Transverse colon (tissue), 4 donors: Measurements from ENCODE around the gene SASH3. TPM values are rescaled to one million over a fixed set of nuclear protein-coding genes. Genes with fewer than 3 reads are reported as not detected.

Source experiments
- DNase-seq: peaks from one replicate; pipeline ENCODE4 v3.0.0-alpha.2; 2019
- H3K27ac ChIP-seq, 4 donors: fragments of 200-600 bp; sonication (generic); 2 replicates each; pipeline ENCODE4 v1.5.1; 2016 to 2018; ENCODE audit warnings: inconsistent platforms in 4 of 4
- H3K27me3 ChIP-seq: fragments of 200-600 bp; sonication (generic); 2 replicates; pipeline ENCODE4 v1.5.1; 2017; ENCODE audit warnings: inconsistent platforms
- H3K36me3 ChIP-seq, 4 donors: fragments of 200-600 bp; sonication (generic); 2 replicates each; pipeline ENCODE4 v1.5.1; 2017 to 2019; ENCODE audit warnings: inconsistent platforms in 4 of 4
- H3K4me1 ChIP-seq, 4 donors: fragments of 200-600 bp; sonication (generic); 2 replicates each; pipeline ENCODE4 v1.5.1; 2017 to 2020; ENCODE audit warnings: inconsistent platforms in 4 of 4
- H3K4me3 ChIP-seq, 4 donors: fragments of 200-600 bp; sonication (generic); 1 replicate in 1 of 4; 2 replicates in 3 of 4; pipeline versions ENCODE4 v1.5.1 to v1.6.1; 2017 to 2019; ENCODE audit warnings: inconsistent platforms in 4 of 4
- H3K9me3 ChIP-seq, 2 donors: fragments of 200-600 bp; sonication (generic); 2 replicates each; pipeline ENCODE4 v1.5.1; 2017 to 2019; ENCODE audit warnings: inconsistent platforms in 2 of 2
- CTCF ChIP-seq, 5 experiments: fragments of 200-600 bp in 3 of 5; fragments of 450-650 bp in 2 of 5; sonication (generic) in 3 of 5; IDR thresholded peaks; 1 replicate in 2 of 5; 2 replicates in 3 of 5; pipeline ENCODE4 v1.5.1; 2016 to 2017; ENCODE audit warnings: antibody characterized with exemption in 5 of 5, inconsistent platforms in 3 of 5, mild to moderate bottlenecking in 2 of 5, moderate library complexity in 1 of 5
- EP300 ChIP-seq: sonication (generic); formaldehyde crosslinking; IDR thresholded peaks from one replicate; pipeline ENCODE4 v1.6.1; 2017; ENCODE audit warnings: antibody characterized with exemption, low read depth
- POLR2A ChIP-seq: fragments of 450-650 bp; IDR thresholded peaks from one replicate; pipeline ENCODE4 v1.6.1; 2016; ENCODE audit warnings: antibody characterized with exemption, mild to moderate bottlenecking, moderate library complexity
- POLR2AphosphoS5 ChIP-seq, 3 donors: sonication (generic); formaldehyde crosslinking; IDR thresholded peaks; one replicate each; pipeline ENCODE4 v1.6.1; 2016; ENCODE audit warnings: antibody characterized with exemption in 3 of 3
- WGBS, 2 donors: methylation state at CpG; one replicate each; pipeline ENCODE4 v1.1.5; 2018; ENCODE audit warnings: low coverage in 1 of 2; 5-methylcytosine and 5-hydroxymethylcytosine counted together
- in situ Hi-C, 4 donors: fragments of 200-750 bp; cut with MboI; loops; one replicate each; pipeline versions ENCODE4 v1.15.0 to v1.15.1; 2017; ENCODE audit warnings: low sequenced_read_pairs in 3 of 4, low pct_ligation_motif_present in 1 of 4, low pct_unique_long_range_greater_than_20kb in 1 of 4
- intact Hi-C: fragments of 100-400 bp; cut with DNase I; formaldehyde crosslinking; loops from one replicate; pipeline ENCODE4 v1.15.1; 2023; ENCODE audit warnings: low total_unique reads
- total RNA-seq, 4 donors: library from RNA; depleted of rRNA; stranded (reverse); fragments of >200 nt; gene quantifications; one replicate each; pipeline ENCODE4 v1.1.0, GENCODE V29; 2016

The SASH3 gene
- total RNA-seq, 4 donors from 2014 or later: 1.6 to 20.9 (median 11.1) TPM

- no peaks in the 10 kb centered on the region for H3K9me3 ChIP-seq
- intact Hi-C loops (no loop called here), in situ Hi-C loops (no loop called here)
- no peaks in the 10 kb centered on the region for H3K36me3 ChIP-seq
- H3K4me1 ChIP-seq: peaks cover 0 to 12% (median 0%) of the 10 kb centered on the region in 4 donors
- H3K4me3 ChIP-seq: no peak overlapping the region
- H3K27ac ChIP-seq: peak overlapping the region; percentile 64 to 79 (median 74)
- TF ChIP-seq CTCF (IDR thresholded peaks at IDR 0.05): no peak
- TF ChIP-seq POLR2AphosphoS5 (IDR thresholded peaks at IDR 0.05): peak in 1 of 3 donors; percentile 44
- no peak for TF ChIP-seq EP300
- peak; percentile 34 for TF ChIP-seq POLR2A
- no peaks in the 10 kb centered on the region for H3K27me3 ChIP-seq
- peak; percentile 75 for DNase-seq
- 55% methylated on average over 27 of the region's 30 CpGs; no CpG with 5 or more reads in 1 of the 2 donors for whole genome bisulfite sequencing, 2 donors
Observed at GRCh38 chrX:129777218-129778030, 2.3 kb upstream of the SASH3 start.

GRCh38 chrX:129779086-129779672 lies 570 bp upstream of the SASH3 start:
- no peaks in the 10 kb centered on the region for H3K27me3 ChIP-seq
- H3K4me1 ChIP-seq: peaks cover 0 to 2% (median 0%) of the 10 kb centered on the region in 4 donors

DNA sequence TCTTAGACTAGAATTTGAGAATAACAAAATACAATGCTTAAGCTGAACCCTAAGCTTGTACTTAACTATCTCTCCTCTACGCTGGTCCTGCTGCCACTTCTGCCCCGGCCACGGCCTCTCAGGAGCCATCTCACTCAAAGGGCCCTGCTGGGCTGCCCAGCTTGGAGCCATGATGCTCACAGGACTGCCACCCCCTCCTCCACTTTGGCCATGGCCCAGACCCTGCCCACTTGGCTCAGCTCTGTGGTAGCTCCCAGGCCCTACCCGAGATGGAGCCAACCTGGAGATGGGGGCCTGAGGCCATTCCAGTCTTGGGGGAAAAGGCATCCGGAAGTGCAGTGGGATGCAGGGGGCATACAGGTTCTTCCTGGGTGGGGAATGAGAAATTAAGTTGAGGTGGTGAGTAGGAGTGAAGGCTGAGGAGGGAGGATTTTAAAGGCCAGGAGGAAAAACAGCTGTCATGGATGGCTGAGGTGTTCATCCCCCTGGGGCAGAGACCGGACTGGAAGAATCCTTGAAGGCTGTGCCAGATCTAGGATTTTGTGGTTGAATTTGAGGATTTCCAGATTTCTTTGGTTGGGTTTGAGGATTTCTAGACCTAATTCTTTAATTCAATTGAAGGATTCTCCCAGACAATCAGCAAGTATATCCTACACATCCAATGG lies 824 bp downstream of the SASH3 start:
- H3K9me3 ChIP-seq: no peaks in the 10 kb centered on the region
- TF ChIP-seq CTCF (IDR thresholded peaks at IDR 0.05) (no peak), POLR2AphosphoS5 (IDR thresholded peaks at IDR 0.05) (no peak), POLR2A (no peak), EP300 (no peak)
- WGBS, 2 donors: 66% methylated on average over 6 of the region's 6 CpGs; no CpG with 5 or more reads in 1 of the 2 donors
- intact Hi-C loops (no loop called here), in situ Hi-C loops (no loop called here)
- no peaks in the 10 kb centered on the region for H3K36me3 ChIP-seq
- H3K27ac ChIP-seq: peak overlapping the region; percentile 51 to 79 (median 61)
- no peak for DNase-seq
- no peaks in the 10 kb centered on the region for H3K4me1 ChIP-seq
- H3K4me3 ChIP-seq: peak overlapping the region in 2 of 4 donors; percentile 6 to 42
- H3K27me3 ChIP-seq: no peaks in the 10 kb centered on the region

More at GRCh38 chrX:129779086-129779672, 570 bp upstream of the SASH3 start:
- no peak for DNase-seq
- 84 to 93% methylated on average over 3 to 7 of the region's 7 CpGs for WGBS, 2 donors
- peak overlapping the region; percentile 47 to 79 (median 61) for H3K27ac ChIP-seq
- no peak overlapping the region for H3K4me3 ChIP-seq
- H3K36me3 ChIP-seq: no peaks in the 10 kb centered on the region
- intact Hi-C loops: loop anchor here (1.0 kb wide), 1 partner anchor 17 kb away; no protein-coding TSS in a partner anchor
- in situ Hi-C loops: no loop called here
- no peak for TF ChIP-seq POLR2A
- no peak for TF ChIP-seq CTCF (IDR thresholded peaks at IDR 0.05)
- TF ChIP-seq EP300: no peak
- TF ChIP-seq POLR2AphosphoS5 (IDR thresholded peaks at IDR 0.05): no peak
- no peaks in the 10 kb centered on the region for H3K9me3 ChIP-seq

DNA sequence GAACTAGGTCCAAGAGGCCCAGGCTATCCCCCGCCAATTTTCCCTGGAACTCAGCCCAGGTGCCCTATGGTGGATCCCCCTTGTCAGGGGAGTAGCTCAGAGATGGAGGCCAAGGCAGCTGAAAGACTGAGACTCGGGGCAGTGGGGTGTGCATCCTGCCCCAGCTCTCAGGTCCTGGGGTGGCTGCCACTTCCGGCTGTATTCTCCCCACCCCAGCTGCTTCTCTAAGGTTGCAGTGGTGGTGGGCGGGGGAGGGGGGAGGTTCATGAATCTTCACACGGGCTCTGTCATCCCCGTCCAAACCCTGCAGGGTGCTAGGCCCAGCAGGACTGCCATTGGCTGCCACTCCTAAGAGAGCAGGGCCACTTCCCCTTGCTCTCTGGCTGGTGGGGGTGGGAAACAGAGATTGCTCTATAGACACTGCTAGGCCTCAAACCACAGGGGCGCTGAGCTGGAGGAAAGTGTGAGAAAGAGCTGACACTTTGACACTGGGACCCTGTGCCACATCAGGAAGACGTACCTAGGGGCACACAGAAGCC lies 1.5 kb downstream of the SASH3 start:
- H3K4me3 ChIP-seq: peak overlapping the region in 2 of 4 donors; percentile 6 to 42
- no peaks in the 10 kb centered on the region for H3K4me1 ChIP-seq
- in situ Hi-C loops (no loop called here), intact Hi-C loops (no loop called here)
- peak; percentile 67 for DNase-seq
- H3K27me3 ChIP-seq: no peaks in the 10 kb centered on the region
- no peaks in the 10 kb centered on the region for H3K36me3 ChIP-seq
- H3K9me3 ChIP-seq: no peaks in the 10 kb centered on the region
- TF ChIP-seq POLR2A: peak; percentile 22
- TF ChIP-seq EP300: no peak
- TF ChIP-seq POLR2AphosphoS5 (IDR thresholded peaks at IDR 0.05): peak in 1 of 3 donors; percentile 28
- WGBS, 2 donors: 77% methylated on average over 7 of the region's 8 CpGs; no CpG with 5 or more reads in 1 of the 2 donors
- peak overlapping the region; percentile 51 to 79 (median 61) for H3K27ac ChIP-seq
